Ectodermal cell (in vitro differentiated cells): ENCODE data around the gene AP2S1.
"Not testable (repeated sequence)": the region's sequence is repeated elsewhere in the genome, so short reads cannot be mapped to it uniquely, and the experiment has no call there.

Experiments used
- H3K27ac ChIP-seq: 2 replicates; pipeline ENCODE4 v1.7.0; 2013; ENCODE audit warnings: mild to moderate bottlenecking, low read depth, low read length; ENCODE audit not compliant: insufficient read depth, poor library complexity, severe bottlenecking
- H3K27me3 ChIP-seq: 2 replicates; pipeline ENCODE4 v1.7.0; 2013; ENCODE audit warnings: mild to moderate bottlenecking, low read length; ENCODE audit not compliant: insufficient read depth, control insufficient read depth, poor library complexity, severe bottlenecking
- H3K36me3 ChIP-seq: one replicate; pipeline ENCODE4 v1.7.0; 2013; ENCODE audit warnings: low read length; ENCODE audit not compliant: control insufficient read depth, insufficient read depth
- H3K4me1 ChIP-seq: one replicate; pipeline ENCODE4 v1.7.0; 2013; ENCODE audit warnings: low read length; ENCODE audit not compliant: control insufficient read depth, insufficient read depth
- H3K4me3 ChIP-seq: 2 replicates; pipeline ENCODE4 v1.7.0; 2013; ENCODE audit warnings: low read depth, low read length, control low read depth; ENCODE audit not compliant: insufficient read depth
- H3K9me3 ChIP-seq: 2 replicates; pipeline ENCODE4 v1.7.0; 2013; ENCODE audit warnings: mild to moderate bottlenecking, low read length, moderate library complexity; ENCODE audit not compliant: control insufficient read depth
- WGBS, 2 experiments: methylation state at CpG; one replicate each; pipeline ENCODE4 v1.1.7; 2013; ENCODE audit warnings: missing lambda C conversion rate in 2 of 2; 5-methylcytosine and 5-hydroxymethylcytosine counted together

The AP2S1 gene

GRCh38 chr19:46824890-46825730, 25.5 kb downstream of the AP2S1 start:
- Histone ChIP-seq H3K27ac (no peak overlapping the region), H3K4me1 (no peaks in the 10 kb centered on the region), H3K9me3 (no peaks in the 10 kb centered on the region), H3K4me3 (no peak overlapping the region), H3K36me3 (no peaks in the 10 kb centered on the region), H3K27me3 (no peaks in the 10 kb centered on the region)
- WGBS, 2 experiments = 90 to 91% methylated on average over 21 of the region's 21 CpGs

GRCh38 chr19:46823049-46823448, 27.6 kb downstream of the AP2S1 start:
- H3K9me3 ChIP-seq = no peaks in the 10 kb centered on the region
- no peaks in the 10 kb centered on the region for H3K36me3 ChIP-seq
- no peaks in the 10 kb centered on the region for H3K27me3 ChIP-seq
- no peak overlapping the region for H3K27ac ChIP-seq
- H3K4me1 ChIP-seq = no peaks in the 10 kb centered on the region
- 88 to 93% methylated on average over 5 to 6 of the region's 6 CpGs for WGBS, 2 experiments
- no peak overlapping the region for H3K4me3 ChIP-seq

GRCh38 chr19:46822410-46822787, 28.2 kb downstream of the AP2S1 start:
- 89 to 96% methylated on average over 4 of the region's 4 CpGs for WGBS, 2 experiments
- H3K27ac ChIP-seq, H3K27me3 ChIP-seq: not testable (repeated sequence)

GRCh38 chr19:46821512-46822409, 28.9 kb downstream of the AP2S1 start:
- Histone ChIP-seq H3K4me1 (no peaks in the 10 kb centered on the region), H3K27me3 (no peaks in the 10 kb centered on the region), H3K27ac (no peak overlapping the region), H3K36me3 (no peaks in the 10 kb centered on the region), H3K4me3 (no peak overlapping the region), H3K9me3 (no peaks in the 10 kb centered on the region)
- WGBS, 2 experiments = 88 to 92% methylated on average over 18 of the region's 18 CpGs

More at GRCh38 chr19:46822410-46822787, 28.2 kb downstream of the AP2S1 start:
- H3K9me3 ChIP-seq, H3K4me3 ChIP-seq, H3K36me3 ChIP-seq, H3K4me1 ChIP-seq: not testable (repeated sequence)

- Histone ChIP-seq H3K9me3 (no peaks in the 10 kb centered on the region), H3K27me3 (no peaks in the 10 kb centered on the region), H3K36me3 (no peaks in the 10 kb centered on the region), H3K27ac (no peak overlapping the region), H3K4me3 (no peak overlapping the region), H3K4me1 (no peaks in the 10 kb centered on the region)
- WGBS, 2 experiments = 83 to 91% methylated on average over 2 of the region's 2 CpGs
Observed at GRCh38 chr19:46818812-46819211, 31.8 kb downstream of the AP2S1 start.

- H3K4me3 ChIP-seq = no peak overlapping the region
- 80 to 81% methylated on average over 17 to 18 of the region's 18 CpGs for WGBS, 2 experiments
- no peaks in the 10 kb centered on the region for H3K9me3 ChIP-seq
- no peak overlapping the region for H3K27ac ChIP-seq
- H3K4me1 ChIP-seq = peaks cover 6% of the 10 kb centered on the region
- H3K27me3 ChIP-seq = no peaks in the 10 kb centered on the region
- H3K36me3 ChIP-seq = no peaks in the 10 kb centered on the region
Observed at GRCh38 chr19:46815833-46816627, 34.6 kb downstream of the AP2S1 start.

GRCh38 chr19:46813839-46814358, 36.7 kb downstream of the AP2S1 start:
- WGBS, 2 experiments = 90 to 91% methylated on average over 7 of the region's 7 CpGs
- no peaks in the 10 kb centered on the region for H3K9me3 ChIP-seq
- no peaks in the 10 kb centered on the region for H3K27me3 ChIP-seq
- H3K27ac ChIP-seq = no peak overlapping the region
- no peaks in the 10 kb centered on the region for H3K36me3 ChIP-seq
- H3K4me1 ChIP-seq = peaks cover 6% of the 10 kb centered on the region
- no peak overlapping the region for H3K4me3 ChIP-seq

- Histone ChIP-seq H3K4me3 (no peak overlapping the region), H3K4me1 (peaks cover 6% of the 10 kb centered on the region), H3K9me3 (no peaks in the 10 kb centered on the region), H3K27ac (no peak overlapping the region), H3K36me3 (no peaks in the 10 kb centered on the region), H3K27me3 (no peaks in the 10 kb centered on the region)
- 64 to 70% methylated on average over 24 of the region's 24 CpGs for WGBS, 2 experiments
Observed at GRCh38 chr19:46812977-46813838, 37.4 kb downstream of the AP2S1 start.

- no peak overlapping the region for H3K27ac ChIP-seq
- 96 to 97% methylated on average over 13 of the region's 13 CpGs for WGBS, 2 experiments
- no peaks in the 10 kb centered on the region for H3K36me3 ChIP-seq
- no peaks in the 10 kb centered on the region for H3K9me3 ChIP-seq
- H3K27me3 ChIP-seq = no peaks in the 10 kb centered on the region
- H3K4me1 ChIP-seq = peaks cover 6% of the 10 kb centered on the region
- no peak overlapping the region for H3K4me3 ChIP-seq
Observed at GRCh38 chr19:46809534-46810272, 40.9 kb downstream of the AP2S1 start.
